Body of pancreas (tissue), 4 donors: ENCODE measurements around the gene PPP5C.

Experiments used
- CTCF ChIP-seq, 7 experiments: fragments of 450-650 bp in 4 of 7; fragments of 200-600 bp in 3 of 7; sonication (generic) in 3 of 7; IDR thresholded peaks; one replicate each; pipeline ENCODE4 v1.5.1; 2016 to 2019; ENCODE audit warnings: antibody characterized with exemption in 7 of 7
- POLR2A ChIP-seq, 3 donors: fragments of 450-650 bp; IDR thresholded peaks; one replicate each; pipeline ENCODE4 v1.6.1; 2016; ENCODE audit warnings: antibody characterized with exemption in 3 of 3, mild to moderate bottlenecking in 2 of 3

DNA sequence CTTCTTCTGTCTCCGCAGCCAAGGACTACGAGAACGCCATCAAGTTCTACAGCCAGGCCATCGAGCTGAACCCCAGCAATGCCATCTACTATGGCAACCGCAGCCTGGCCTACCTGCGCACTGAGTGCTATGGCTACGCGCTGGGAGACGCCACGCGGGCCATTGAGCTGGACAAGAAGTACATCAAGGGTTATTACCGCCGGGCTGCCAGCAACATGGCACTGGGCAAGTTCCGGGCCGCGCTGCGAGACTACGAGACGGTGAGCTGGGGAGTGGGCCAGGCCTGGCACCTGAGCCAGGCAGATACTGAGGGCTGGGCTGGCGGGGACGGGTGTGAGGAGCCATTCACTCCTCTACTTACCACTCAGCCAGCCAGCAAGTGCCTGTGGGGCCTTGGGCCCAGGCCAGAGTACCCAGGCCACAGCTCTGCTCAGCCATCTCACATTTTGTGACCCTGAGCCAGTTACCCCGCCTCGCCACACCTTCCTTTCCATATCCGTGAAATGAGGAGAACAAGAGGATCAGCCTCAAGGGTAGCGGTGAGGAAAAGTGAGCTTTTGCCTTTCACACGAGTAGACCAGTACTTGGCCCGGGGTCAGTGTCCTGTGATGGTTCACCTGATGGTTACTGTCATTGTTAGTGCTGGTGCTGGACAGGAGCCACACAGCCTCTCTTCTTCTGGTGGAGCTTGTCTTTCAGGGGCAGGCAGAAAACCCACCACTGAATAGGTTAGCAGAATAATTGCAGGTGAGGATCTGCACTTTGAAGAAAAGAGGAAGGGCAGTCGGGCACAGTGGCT is 7.0 kb downstream of the PPP5C start:
- TF ChIP-seq CTCF (IDR thresholded peaks at IDR 0.05) = no peak
- TF ChIP-seq POLR2A (IDR thresholded peaks at IDR 0.05) = no peak
